Small intestine (tissue), 16 donors: Measurements from ENCODE around the gene ARRDC4. TPM values are rescaled to one million over a fixed set of nuclear protein-coding genes. Genes with fewer than 3 reads are reported as not detected.

Experiments used
- DNase-seq, 2 donors: peaks; one replicate each; pipeline versions ENCODE4 v3.0.0 to v3.0.0-alpha.2; 2013
- FAIRE-seq: peaks from 2 replicates; lab custom pipeline; 2012; peaks lifted over from hg19 to GRCh38; lab: Jason Lieb, UNC
- H3K27ac ChIP-seq, 3 donors: one replicate each; pipeline ENCODE4 v1.5.1; 2013; ENCODE audit warnings: low read length in 2 of 3, mild to moderate bottlenecking in 2 of 3, control low read depth in 1 of 3, inconsistent platforms in 1 of 3, low read depth in 1 of 3, moderate library complexity in 1 of 3
- H3K27me3 ChIP-seq, 3 donors: one replicate each; pipeline ENCODE4 v1.6.1; 2013; ENCODE audit warnings: low read length in 3 of 3, inconsistent platforms in 1 of 3; ENCODE audit not compliant: control insufficient read depth in 3 of 3, insufficient read depth in 3 of 3
- H3K36me3 ChIP-seq, 3 donors: one replicate each; pipeline ENCODE4 v1.6.1; 2013; ENCODE audit warnings: low read length in 3 of 3, inconsistent platforms in 1 of 3, low read depth in 1 of 3, mild to moderate bottlenecking in 1 of 3, moderate library complexity in 1 of 3; ENCODE audit not compliant: control insufficient read depth in 3 of 3, insufficient read depth in 2 of 3
- H3K4me1 ChIP-seq, 3 donors: one replicate each; pipeline ENCODE4 v1.6.1; 2013; ENCODE audit warnings: low read length in 2 of 3, inconsistent platforms in 1 of 3, low read depth in 1 of 3, mild to moderate bottlenecking in 1 of 3, moderate library complexity in 1 of 3; ENCODE audit not compliant: control insufficient read depth in 3 of 3, insufficient read depth in 2 of 3
- H3K4me3 ChIP-seq, 3 donors: one replicate each; pipeline ENCODE4 v1.5.1; 2013; ENCODE audit warnings: low read length in 3 of 3, control low read depth in 1 of 3, inconsistent platforms in 1 of 3, low read depth in 1 of 3, mild to moderate bottlenecking in 1 of 3, moderate library complexity in 1 of 3
- H3K9me3 ChIP-seq, 2 donors: one replicate each; pipeline ENCODE4 v1.6.1; 2013; ENCODE audit warnings: low read depth in 1 of 2, low read length in 1 of 2; ENCODE audit not compliant: control insufficient read depth in 2 of 2, insufficient read depth in 1 of 2
- WGBS, 3 donors: extraction: QIAGEN DNeasy Blood & Tissue Kit; methylation state at CpG; one replicate each; pipeline ENCODE4 v1.1.7; 2013; 5-methylcytosine and 5-hydroxymethylcytosine counted together
- long read RNA-seq, 10 donors: transcript quantifications; one replicate each; lab custom pipeline, GENCODE V29; 2026
- polyA plus RNA-seq, 4 donors: library from polyadenylated mRNA; stranded (reverse) in 3 of 4; unstranded in 1 of 4; fragments of 200-250 nt in 3 of 4; fragments of 120-200 nt in 1 of 4; gene quantifications; one replicate each; pipeline versions ENCODE4 v1.2.1 to v1.2.3, GENCODE V29; 2013
- donor health status: healthy with polysubstance abuse.
- donor health status: control.
- donor health status: control.
- donor health status: Bipolar disorder and iron deficiency.
- donor health status: healthy.

ARRDC4 gene, protein sequence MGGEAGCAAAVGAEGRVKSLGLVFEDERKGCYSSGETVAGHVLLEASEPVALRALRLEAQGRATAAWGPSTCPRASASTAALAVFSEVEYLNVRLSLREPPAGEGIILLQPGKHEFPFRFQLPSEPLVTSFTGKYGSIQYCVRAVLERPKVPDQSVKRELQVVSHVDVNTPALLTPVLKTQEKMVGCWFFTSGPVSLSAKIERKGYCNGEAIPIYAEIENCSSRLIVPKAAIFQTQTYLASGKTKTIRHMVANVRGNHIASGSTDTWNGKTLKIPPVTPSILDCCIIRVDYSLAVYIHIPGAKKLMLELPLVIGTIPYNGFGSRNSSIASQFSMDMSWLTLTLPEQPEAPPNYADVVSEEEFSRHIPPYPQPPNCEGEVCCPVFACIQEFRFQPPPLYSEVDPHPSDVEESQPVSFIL
- 10 to 100 TPM; 18.9 to 92.3 (median 30.7) TPM for polyA plus RNA-seq
- long read RNA-seq, donor 1, result 0 reads
- long read RNA-seq, donor 2, full-length matches to known transcripts, result 12 of 12 reads
- long read RNA-seq, donor 2, partial matches to known transcripts, result 0 of 12 reads
- long read RNA-seq, donor 2, other reads (novel, unspliced or antisense), result 0 of 12 reads
- long read RNA-seq, donor 3, full-length matches to known transcripts, result 5 of 13 reads
- long read RNA-seq, donor 3, partial matches to known transcripts, result 8 of 13 reads
- long read RNA-seq, donor 3, other reads (novel, unspliced or antisense), result 0 of 13 reads
- long read RNA-seq, donor 4, result 0 reads
- long read RNA-seq, donor 5, full-length matches to known transcripts, result 4 of 4 reads
- long read RNA-seq, donor 5, partial matches to known transcripts, result 0 of 4 reads
- long read RNA-seq, donor 5, other reads (novel, unspliced or antisense), result 0 of 4 reads
- long read RNA-seq, donor 6, full-length matches to known transcripts, result 18 of 18 reads
- long read RNA-seq, donor 6, partial matches to known transcripts, result 0 of 18 reads
- long read RNA-seq, donor 6, other reads (novel, unspliced or antisense), result 0 of 18 reads
- long read RNA-seq, donor 7, full-length matches to known transcripts, result 1 of 1 reads
- long read RNA-seq, donor 7, partial matches to known transcripts, result 0 of 1 reads
- long read RNA-seq, donor 7, other reads (novel, unspliced or antisense), result 0 of 1 reads
- long read RNA-seq, donor 8, result 0 reads
- long read RNA-seq, donor 9, full-length matches to known transcripts, result 1 of 1 reads
- long read RNA-seq, donor 9, partial matches to known transcripts, result 0 of 1 reads
- long read RNA-seq, donor 9, other reads (novel, unspliced or antisense), result 0 of 1 reads
- long read RNA-seq, donor 10, full-length matches to known transcripts, result 23 of 30 reads
- long read RNA-seq, donor 10, partial matches to known transcripts, result 7 of 30 reads
- long read RNA-seq, donor 10, other reads (novel, unspliced or antisense), result 0 of 30 reads

DNA sequence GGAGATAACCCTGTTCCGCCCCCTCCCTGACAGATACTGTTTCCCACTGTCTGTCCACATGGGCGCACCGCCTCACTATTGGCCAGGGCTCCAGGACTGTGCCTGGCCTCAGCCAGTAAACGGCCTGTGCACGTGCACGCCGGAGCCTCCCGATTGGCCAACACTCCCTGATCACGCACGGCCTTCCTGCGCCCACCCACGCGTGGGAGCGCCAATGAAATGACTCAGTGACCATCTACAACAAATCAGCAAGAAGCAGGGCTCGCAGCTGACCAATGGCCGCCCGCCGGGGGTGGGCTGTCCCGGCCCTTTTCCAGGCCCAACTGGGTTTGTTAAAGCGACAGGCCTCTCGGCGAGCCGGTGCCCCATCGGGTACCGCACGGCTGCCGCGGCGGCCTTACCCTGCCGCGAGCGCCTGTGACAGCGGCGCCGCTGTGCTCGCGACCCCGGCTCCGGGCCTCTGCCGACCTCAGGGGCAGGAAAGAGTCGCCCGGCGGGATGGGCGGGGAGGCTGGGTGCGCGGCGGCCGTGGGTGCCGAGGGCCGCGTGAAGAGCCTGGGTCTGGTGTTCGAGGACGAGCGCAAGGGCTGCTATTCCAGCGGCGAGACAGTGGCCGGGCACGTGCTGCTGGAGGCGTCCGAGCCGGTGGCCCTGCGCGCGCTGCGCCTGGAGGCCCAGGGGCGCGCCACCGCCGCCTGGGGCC, at the start of gene ARRDC4:
Gene ARRDC4, plus strand, starts transcription at position 340 of the 703 bp plus-strand sequence. Its CDS starts 159 bp downstream, at position 499.
- peaks cover 2 to 13% (median 5%) of the 10 kb centered on the region in 3 donors for H3K4me1 ChIP-seq
- no peaks in the 10 kb centered on the region for H3K27me3 ChIP-seq
- no peaks in the 10 kb centered on the region for H3K9me3 ChIP-seq
- WGBS, 3 donors, result 1 to 4% (median 4%) methylated on average over 56 to 69 of the region's 69 CpGs
- FAIRE-seq (peak; percentile 67), DNase-seq (peak; percentile 100)
- peak within 1 kb of the TSS; percentile 80 to 88 (median 80) for H3K27ac ChIP-seq
- peak within 1 kb of the TSS; percentile 74 to 94 (median 83) for H3K4me3 ChIP-seq
- H3K36me3 ChIP-seq, result peaks cover 0 to 14% (median 0%) of the 10 kb centered on the region in 3 donors

DNA sequence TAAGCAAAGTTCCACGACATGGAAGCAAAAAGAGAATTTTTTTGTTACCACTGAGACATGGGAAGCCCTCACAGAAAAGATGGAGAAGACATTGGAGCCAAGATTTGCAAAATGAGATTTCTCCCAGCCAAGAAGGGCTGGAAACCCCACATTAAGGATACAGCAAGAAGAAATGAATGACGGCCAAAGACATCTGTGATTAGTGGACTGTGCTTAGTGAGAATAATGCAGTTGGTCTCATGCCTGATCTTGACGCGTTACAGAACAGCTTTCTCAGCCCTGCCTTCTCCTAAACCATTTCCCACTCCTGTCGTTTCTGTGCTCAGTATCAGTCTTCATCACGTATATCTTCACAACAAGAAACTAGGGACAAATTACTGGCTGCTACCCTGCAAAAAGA, 45.8 kb upstream of the ARRDC4 start:
- Histone ChIP-seq H3K27me3 (peaks cover 0 to 2% (median 0%) of the 10 kb centered on the region in 3 donors), H3K9me3 (no peaks in the 10 kb centered on the region), H3K36me3 (no peaks in the 10 kb centered on the region), H3K4me1 (peaks cover 0 to 3% (median 0%) of the 10 kb centered on the region in 3 donors), H3K4me3 (no peak overlapping the region), H3K27ac (no peak overlapping the region)
- DNase-seq (no peak), FAIRE-seq (no peak)
- 68 to 90% (median 85%) methylated on average over 6 of the region's 6 CpGs for WGBS, 3 donors

DNA sequence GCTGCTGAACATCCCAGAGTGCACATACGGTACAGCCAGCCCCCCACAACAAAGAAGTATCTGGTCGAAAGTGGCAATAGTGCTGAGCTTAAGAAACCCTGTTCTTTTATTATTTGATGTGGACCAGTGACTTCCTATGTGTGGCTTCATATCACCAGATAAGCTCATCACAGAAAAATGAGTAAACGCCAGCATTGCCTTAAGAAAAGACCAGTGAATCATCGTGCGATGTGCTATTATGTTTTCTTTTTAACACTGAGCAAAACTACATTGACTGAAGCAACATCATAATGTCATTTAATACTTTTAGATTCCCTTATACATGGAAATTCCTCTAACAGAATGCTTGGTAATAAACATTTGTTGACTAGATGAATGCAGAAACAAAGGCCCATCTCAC, 45.2 kb upstream of the ARRDC4 start:
- no peaks in the 10 kb centered on the region for H3K9me3 ChIP-seq
- WGBS, 3 donors, result 72 to 78% (median 74%) methylated on average over 5 of the region's 5 CpGs
- DNase-seq (no peak), FAIRE-seq (no peak)
- peaks cover 0 to 2% (median 0%) of the 10 kb centered on the region in 3 donors for H3K27me3 ChIP-seq
- H3K4me3 ChIP-seq, result no peak overlapping the region
- H3K27ac ChIP-seq, result no peak overlapping the region
- peaks cover 0 to 3% (median 0%) of the 10 kb centered on the region in 3 donors for H3K4me1 ChIP-seq
- no peaks in the 10 kb centered on the region for H3K36me3 ChIP-seq

DNA sequence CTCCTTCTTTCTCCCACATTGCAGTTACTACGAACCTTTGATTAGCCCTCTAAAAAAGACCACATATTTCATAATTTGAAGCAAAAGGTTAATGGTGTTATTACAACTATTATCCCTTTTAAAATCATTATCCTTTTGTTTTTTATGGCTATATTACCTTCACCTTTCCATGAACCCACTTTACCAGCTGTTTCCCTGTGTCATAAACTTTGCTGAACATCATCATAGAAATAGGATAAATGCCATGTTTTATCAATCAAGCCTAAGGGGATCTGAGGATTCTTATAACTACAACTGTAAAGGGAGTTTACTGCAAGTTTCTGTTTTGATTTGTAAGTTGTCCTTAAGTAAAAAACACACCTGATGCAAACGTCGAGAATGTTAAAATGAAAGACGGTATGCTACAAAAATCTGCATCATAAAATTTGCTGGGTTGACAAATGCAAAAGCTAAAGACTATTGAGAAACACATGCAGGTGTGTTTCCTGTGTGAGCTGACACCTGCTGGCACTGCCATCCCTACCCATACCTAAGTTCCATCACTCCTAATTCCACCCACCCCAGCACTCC, 39.1 kb upstream of the ARRDC4 start:
- H3K27me3 ChIP-seq, result peaks cover 0 to 2% (median 0%) of the 10 kb centered on the region in 3 donors
- H3K4me1 ChIP-seq, result peaks cover 0 to 3% (median 0%) of the 10 kb centered on the region in 3 donors
- 17 to 57% (median 40%) methylated on average over 4 of the region's 4 CpGs for WGBS, 3 donors
- no peak overlapping the region for H3K27ac ChIP-seq
- H3K9me3 ChIP-seq, result peaks cover 0 to 5% of the 10 kb centered on the region in 2 donors
- DNase-seq, result peak; percentile 35 to 70
- no peaks in the 10 kb centered on the region for H3K36me3 ChIP-seq
- no peak for FAIRE-seq
- H3K4me3 ChIP-seq, result no peak overlapping the region

DNA sequence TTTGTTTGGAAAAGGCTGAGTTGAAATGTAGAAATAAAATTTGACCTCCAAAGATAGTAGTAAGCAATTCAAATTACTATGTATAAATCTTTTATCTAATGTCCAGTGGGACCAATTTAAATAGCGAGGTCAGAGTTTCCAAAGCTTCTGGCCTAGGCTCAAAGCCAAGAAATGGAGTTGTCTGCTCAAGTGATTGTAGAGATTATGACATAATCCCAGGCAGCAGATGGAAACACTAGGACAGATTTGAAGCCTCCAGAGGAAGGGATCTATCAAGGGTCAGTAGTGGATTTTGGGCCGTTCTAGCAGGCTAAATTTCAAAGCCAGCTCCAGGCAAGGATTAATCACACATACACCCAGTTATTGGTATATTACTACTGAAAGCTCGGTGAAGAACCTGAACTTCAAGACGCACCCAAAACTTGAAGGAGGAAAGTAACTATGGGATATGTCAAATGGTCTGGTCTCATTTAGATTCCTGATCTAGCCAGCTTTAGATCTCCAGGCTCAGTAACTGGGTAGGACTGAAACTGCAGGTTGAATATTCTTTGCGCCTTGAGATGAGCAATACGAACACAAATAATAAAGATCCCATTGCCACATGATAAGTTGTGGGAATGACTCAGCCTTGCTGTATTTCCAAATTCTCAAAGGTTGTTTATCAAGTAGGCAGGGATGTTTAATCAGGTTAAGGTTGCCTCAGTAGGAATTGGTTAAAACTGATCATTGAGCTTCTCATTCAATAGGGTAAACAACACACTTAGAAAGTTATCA, 30.9 kb upstream of the ARRDC4 start:
- no peak overlapping the region for H3K27ac ChIP-seq
- H3K4me1 ChIP-seq, result no peaks in the 10 kb centered on the region
- DNase-seq (peak in 1 of 2 donors; percentile 20), FAIRE-seq (no peak)
- no peak overlapping the region for H3K4me3 ChIP-seq
- peaks cover 0 to 11% of the 10 kb centered on the region in 2 donors for H3K9me3 ChIP-seq
- H3K27me3 ChIP-seq, result no peaks in the 10 kb centered on the region
- 73 to 80% (median 77%) methylated on average over 6 of the region's 6 CpGs for WGBS, 3 donors
- H3K36me3 ChIP-seq, result no peaks in the 10 kb centered on the region

DNA sequence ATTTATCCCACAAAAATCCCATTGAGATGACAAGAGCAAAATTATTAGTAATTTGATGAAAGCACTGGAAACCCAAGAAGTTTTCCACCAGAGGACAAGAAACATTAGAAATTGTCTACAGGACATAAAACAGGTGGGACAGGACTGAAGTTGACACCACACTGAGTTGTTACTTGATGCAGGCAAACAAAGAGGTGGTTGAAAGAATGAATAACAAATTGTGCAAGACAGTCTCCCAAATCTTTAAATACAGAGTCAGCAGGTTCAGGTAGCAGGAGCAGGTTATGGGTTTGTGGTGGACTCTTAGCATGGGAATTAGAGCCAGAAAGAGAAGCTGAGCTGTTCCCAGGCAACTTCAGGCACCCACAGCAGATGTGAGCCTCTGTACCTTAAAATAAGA, 30.3 kb upstream of the ARRDC4 start:
- no peak overlapping the region for H3K4me3 ChIP-seq
- no peak overlapping the region for H3K27ac ChIP-seq
- H3K9me3 ChIP-seq, result peaks cover 0 to 10% of the 10 kb centered on the region in 2 donors
- DNase-seq (no peak), FAIRE-seq (no peak)
- H3K4me1 ChIP-seq, result no peaks in the 10 kb centered on the region
- H3K27me3 ChIP-seq, result no peaks in the 10 kb centered on the region
- H3K36me3 ChIP-seq, result no peaks in the 10 kb centered on the region

DNA sequence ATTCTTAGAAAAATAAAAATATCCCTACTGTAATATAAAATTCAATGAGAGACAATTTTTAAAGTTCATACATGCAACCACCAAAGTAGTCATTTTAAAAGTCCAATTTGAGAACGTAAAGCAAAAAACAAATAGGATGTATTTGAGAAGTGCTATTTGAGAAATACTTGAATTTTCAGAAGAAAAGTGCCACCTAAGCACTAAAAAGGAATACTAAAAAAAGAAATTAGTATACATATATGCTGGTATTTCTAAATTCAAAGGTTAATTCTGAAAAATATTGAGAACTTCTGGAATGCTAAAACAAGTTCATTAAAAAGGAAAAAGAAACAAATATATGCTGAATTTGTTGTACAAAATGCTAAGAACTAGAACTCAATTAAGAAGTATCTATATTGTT, 29.2 kb upstream of the ARRDC4 start:
- Histone ChIP-seq H3K36me3 (no peaks in the 10 kb centered on the region), H3K27me3 (no peaks in the 10 kb centered on the region), H3K9me3 (peaks cover 0 to 12% of the 10 kb centered on the region in 2 donors), H3K4me3 (no peak overlapping the region), H3K27ac (no peak overlapping the region), H3K4me1 (no peaks in the 10 kb centered on the region)
- no peak for DNase-seq
- no peak for FAIRE-seq
- WGBS, 3 donors, result 85 to 98% (median 92%) methylated on average over 1 of the region's 1 CpG
